Right lobe of liver (tissue), 6 donors: Measurements from ENCODE around the gene DAPK2. TPM values are rescaled to one million over a fixed set of nuclear protein-coding genes. Genes with fewer than 3 reads are reported as not detected.

ENCODE experiments used
- ATAC-seq, 4 donors: fragments of 200-7000 bp; cut with Tn5 transposase; one replicate each; pipeline ENCODE4 v1.9.1; 2020; ENCODE audit warnings: mild to moderate bottlenecking in 4 of 4, moderate library complexity in 4 of 4
- DNase-seq, 3 donors: peaks; one replicate each; pipeline ENCODE4 v3.0.0-alpha.2; 2020
- H3K27ac ChIP-seq, 3 donors: fragments of 200-600 bp; one replicate each; pipeline ENCODE4 v1.8.0; 2022
- H3K27me3 ChIP-seq, 2 donors: fragments of 200-600 bp; one replicate each; pipeline ENCODE4 v1.8.0; 2022
- H3K36me3 ChIP-seq, 4 donors: fragments of 200-600 bp; sonication (generic) in 1 of 4; one replicate each; pipeline versions ENCODE4 v1.5.1 to v1.8.0; 2017 to 2022; ENCODE audit warnings: control low read depth in 1 of 4
- H3K4me1 ChIP-seq, 4 donors: fragments of 200-600 bp; sonication (generic) in 1 of 4; one replicate each; pipeline versions ENCODE4 v1.5.1 to v1.8.0; 2017 to 2022; ENCODE audit warnings: control low read depth in 1 of 4
- H3K4me3 ChIP-seq, 3 donors: fragments of 200-600 bp; one replicate each; pipeline ENCODE4 v1.8.0; 2022
- H3K9me3 ChIP-seq, 4 donors: fragments of 200-600 bp; sonication (generic) in 1 of 4; one replicate each; pipeline versions ENCODE4 v1.5.1 to v1.8.0; 2017 to 2022; ENCODE audit warnings: control low read depth in 1 of 4
- POLR2A ChIP-seq: fragments of 450-650 bp; IDR thresholded peaks from one replicate; pipeline ENCODE4 v1.6.1; 2017; ENCODE audit warnings: antibody characterized with exemption, mild to moderate bottlenecking
- whole genome bisulfite sequencing: methylation state at CpG from one replicate; pipeline ENCODE4 v1.1.6; 2018; ENCODE audit warnings: low coverage, low lambda C conversion rate; ENCODE audit not compliant: insufficient coverage; ENCODE audit errors: missing lambda C conversion rate; 5-methylcytosine and 5-hydroxymethylcytosine counted together
- intact Hi-C, 2 donors: fragments of 100-400 bp; cut with DNase I; formaldehyde crosslinking; loops; one replicate each; pipeline versions ENCODE4 v1.11.2 to v1.14.1; 2022
- total RNA-seq, 6 experiments: library from RNA; depleted of rRNA in 2 of 6; stranded (reverse); fragments of >200 nt in 2 of 6; fragmentation: NEBNext Ultra II Directional in 3 of 6; extraction: Animal tissue kit (Norgen Biotek cat#: 25700) in 3 of 6; gene quantifications; one replicate each; pipeline versions ENCODE4 v1.1.0 to v1.2.4, GENCODE V29; 2016 to 2023
- TF ChIP-seq, protein P1 (sequence below), 4 donors: fragments of 200-600 bp in 3 of 4; fragments of 450-650 bp in 1 of 4; IDR thresholded peaks; one replicate each; pipeline versions ENCODE4 v1.5.1 to v1.8.0; 2016 to 2022; ENCODE audit warnings: antibody characterized with exemption in 4 of 4, mild to moderate bottlenecking in 2 of 4
- donor health status: DM: no; HTN: yes; CAD: no.
- donor health status: DM: no; HTN: no; CAD: no.
- donor health status: DM: no; HTN: no; CAD: no.
- donor health status: DM: no; HTN: yes; CAD: no.
- donor health status: DM: no; HTN: yes; CAD: no.

Gene DAPK2
- total RNA-seq, 6 experiments from 2014 or later = 1.5 to 11.5 (median 4.7) TPM

DNA sequence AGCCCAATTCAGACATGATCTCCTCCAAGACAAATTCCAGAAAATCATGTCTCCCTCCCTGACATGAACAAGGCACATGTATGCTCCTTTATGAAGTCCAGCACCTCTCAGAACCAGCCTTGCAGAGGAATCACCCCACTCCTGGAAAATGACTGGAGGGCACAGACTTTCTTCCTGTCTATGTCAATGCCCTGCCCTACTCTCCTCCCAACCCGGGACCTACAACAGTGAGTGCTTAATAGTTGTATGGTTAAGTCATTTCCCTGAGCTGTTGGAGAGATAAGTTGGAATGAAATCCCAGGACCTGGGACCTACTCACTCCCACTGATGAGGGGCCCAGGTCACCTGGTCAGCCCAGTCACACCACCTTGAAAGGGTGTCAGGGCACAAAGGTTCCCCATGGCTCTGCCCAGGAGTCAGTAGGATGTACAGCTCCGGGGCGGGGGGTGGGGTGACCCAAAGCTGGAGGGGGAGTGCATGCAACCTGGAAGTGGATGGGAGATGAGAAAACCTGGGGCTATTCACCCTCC, 132.4 kb downstream of the DAPK2 start:
- WGBS = 93% methylated on average over 2 of the region's 3 CpGs
- Histone ChIP-seq H3K27me3 (no peaks in the 10 kb centered on the region), H3K27ac (no peak overlapping the region), H3K4me3 (no peak overlapping the region), H3K4me1 (peaks cover 0 to 3% (median 0%) of the 10 kb centered on the region in 4 donors), H3K9me3 (no peaks in the 10 kb centered on the region), H3K36me3 (no peaks in the 10 kb centered on the region)
- ATAC-seq (no peak), DNase-seq (peak in 1 of 3 donors; percentile 11)
- TF ChIP-seq, protein P1, sequence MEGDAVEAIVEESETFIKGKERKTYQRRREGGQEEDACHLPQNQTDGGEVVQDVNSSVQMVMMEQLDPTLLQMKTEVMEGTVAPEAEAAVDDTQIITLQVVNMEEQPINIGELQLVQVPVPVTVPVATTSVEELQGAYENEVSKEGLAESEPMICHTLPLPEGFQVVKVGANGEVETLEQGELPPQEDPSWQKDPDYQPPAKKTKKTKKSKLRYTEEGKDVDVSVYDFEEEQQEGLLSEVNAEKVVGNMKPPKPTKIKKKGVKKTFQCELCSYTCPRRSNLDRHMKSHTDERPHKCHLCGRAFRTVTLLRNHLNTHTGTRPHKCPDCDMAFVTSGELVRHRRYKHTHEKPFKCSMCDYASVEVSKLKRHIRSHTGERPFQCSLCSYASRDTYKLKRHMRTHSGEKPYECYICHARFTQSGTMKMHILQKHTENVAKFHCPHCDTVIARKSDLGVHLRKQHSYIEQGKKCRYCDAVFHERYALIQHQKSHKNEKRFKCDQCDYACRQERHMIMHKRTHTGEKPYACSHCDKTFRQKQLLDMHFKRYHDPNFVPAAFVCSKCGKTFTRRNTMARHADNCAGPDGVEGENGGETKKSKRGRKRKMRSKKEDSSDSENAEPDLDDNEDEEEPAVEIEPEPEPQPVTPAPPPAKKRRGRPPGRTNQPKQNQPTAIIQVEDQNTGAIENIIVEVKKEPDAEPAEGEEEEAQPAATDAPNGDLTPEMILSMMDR (IDR thresholded peaks at IDR 0.05) = no peak
- no peak for TF ChIP-seq POLR2A
- intact Hi-C loops = no loop called here

DNA sequence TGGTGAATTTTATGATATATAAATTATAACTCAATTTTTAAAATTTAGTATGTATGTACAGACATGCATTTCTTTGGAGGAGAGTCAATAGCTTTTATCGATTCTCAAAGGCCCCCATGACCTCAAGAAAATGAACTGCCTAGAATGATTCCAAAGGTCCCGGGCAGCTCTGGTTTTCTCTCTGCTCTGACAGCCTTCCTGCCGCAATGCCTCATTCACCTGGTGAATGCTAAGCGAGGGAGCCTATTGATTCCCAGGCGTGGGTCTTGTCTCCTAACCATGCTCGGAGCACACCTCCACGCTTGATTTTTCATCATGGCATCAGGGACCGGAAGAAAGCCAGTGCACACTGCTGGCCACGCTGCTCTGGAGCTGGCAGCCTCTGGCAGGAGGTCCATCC, 132.9 kb downstream of the DAPK2 start:
- Histone ChIP-seq H3K4me3 (no peak overlapping the region), H3K9me3 (no peaks in the 10 kb centered on the region), H3K36me3 (no peaks in the 10 kb centered on the region), H3K27ac (no peak overlapping the region), H3K27me3 (no peaks in the 10 kb centered on the region), H3K4me1 (peaks cover 0 to 3% (median 0%) of the 10 kb centered on the region in 4 donors)
- intact Hi-C loops = no loop called here
- peak in 1 of 4 donors; percentile 15 for ATAC-seq
- WGBS = 25% methylated on average over 4 of the region's 9 CpGs
- no peak for TF ChIP-seq POLR2A
- TF ChIP-seq, protein P1 (IDR thresholded peaks at IDR 0.05) = no peak
- DNase-seq = peak in 1 of 3 donors; percentile 24

DNA sequence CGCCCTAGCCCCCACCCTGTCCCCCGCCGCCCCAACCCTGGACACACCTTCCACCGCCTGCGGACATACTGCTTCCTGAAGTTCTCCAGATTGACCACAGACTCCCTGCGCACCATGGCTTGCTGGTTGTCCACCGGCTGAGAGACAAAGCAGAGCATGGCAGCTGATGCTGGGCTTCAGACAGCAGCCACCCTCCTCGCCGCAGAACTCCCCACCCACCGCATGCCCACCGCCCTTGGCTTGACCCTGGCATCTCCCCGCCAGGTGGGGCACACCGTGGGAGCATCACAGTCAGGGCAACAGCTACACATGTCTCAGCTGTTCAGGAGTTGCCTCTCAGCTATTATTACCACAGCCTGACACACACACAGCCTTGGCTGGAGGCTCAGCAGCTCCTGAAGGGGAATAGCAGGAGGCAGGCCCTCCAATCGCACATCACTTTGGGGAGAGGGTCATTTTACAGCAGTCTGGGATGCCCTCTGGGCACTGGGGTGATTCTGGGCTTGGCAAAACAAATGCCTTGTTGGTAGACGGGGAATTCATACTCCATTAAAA, 134.1 kb downstream of the DAPK2 start:
- Histone ChIP-seq H3K9me3 (no peaks in the 10 kb centered on the region), H3K4me3 (no peak overlapping the region), H3K36me3 (no peaks in the 10 kb centered on the region), H3K27ac (no peak overlapping the region), H3K27me3 (no peaks in the 10 kb centered on the region), H3K4me1 (peaks cover 0 to 3% (median 0%) of the 10 kb centered on the region in 4 donors)
- DNase-seq = peak in 1 of 3 donors; percentile 27
- TF ChIP-seq, protein P1 (IDR thresholded peaks at IDR 0.05) = no peak
- TF ChIP-seq POLR2A = no peak
- WGBS = 50% methylated on average over 1 of the region's 15 CpGs
- intact Hi-C loops = no loop called here
- ATAC-seq = no peak

DNA sequence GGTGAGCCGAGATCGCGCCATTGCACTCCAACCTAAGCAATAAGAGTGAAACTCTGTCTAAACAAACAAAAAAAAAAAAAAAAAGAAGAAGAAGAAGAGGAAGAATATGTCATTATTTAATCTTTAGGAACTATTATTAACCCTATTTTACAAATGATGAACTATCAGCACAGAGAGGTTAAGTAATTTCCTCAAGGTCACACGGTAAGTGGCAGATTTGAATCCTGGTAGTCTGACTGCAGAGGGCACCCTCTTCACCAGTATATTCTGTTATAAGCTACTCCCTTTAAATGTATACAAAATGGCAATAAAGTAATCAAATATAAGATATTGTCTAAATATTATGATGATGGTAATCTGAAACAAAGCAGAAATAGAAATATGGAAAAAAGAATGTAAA, 135.1 kb downstream of the DAPK2 start:
- no peaks in the 10 kb centered on the region for H3K36me3 ChIP-seq
- 75% methylated on average over 4 of the region's 4 CpGs for WGBS
- DNase-seq (no peak), ATAC-seq (no peak)
- H3K27ac ChIP-seq = no peak overlapping the region
- H3K9me3 ChIP-seq = no peaks in the 10 kb centered on the region
- H3K4me1 ChIP-seq = peaks cover 0 to 3% (median 0%) of the 10 kb centered on the region in 4 donors
- TF ChIP-seq, protein P1 (IDR thresholded peaks at IDR 0.05) = no peak
- no peak for TF ChIP-seq POLR2A
- no peaks in the 10 kb centered on the region for H3K27me3 ChIP-seq
- intact Hi-C loops = no loop called here
- no peak overlapping the region for H3K4me3 ChIP-seq
